WTC11 (cell line): ENCODE measurements around the gene PNPLA4. TPM values are rescaled to one million over a fixed set of nuclear protein-coding genes. Genes with fewer than 3 reads are reported as not detected.

Source experiments
- ATAC-seq: fragments of 200-7000 bp; cut with Tn5 transposase; 2 replicates; pipeline ENCODE4 v1.10.0; 2021; ENCODE audit warnings: mild to moderate bottlenecking, moderate library complexity
- CTCF ChIA-PET: fragments of 300-600 bp; sonication (Branson Sonifier 250); formaldehyde crosslinking; loops from one replicate; lab custom pipeline; 2021; ENCODE audit warnings: antibody characterized with exemption; lab: Charles Lee
- POLR2A ChIA-PET: fragments of 350-600 bp; sonication (Branson Sonifier 250); formaldehyde crosslinking; loops from one replicate; lab custom pipeline; 2021; ENCODE audit warnings: antibody characterized with exemption; lab: Charles Lee
- DNase-seq: peaks from one replicate; pipeline ENCODE4 v3.0.0; 2021; ENCODE audit warnings: low spot score
- H3K27ac Mint-ChIP-seq: 2 replicates; pipeline ENCODE4 v1.8.0; 2021; ENCODE audit warnings: mixed read lengths
- H3K27me3 Mint-ChIP-seq: 2 replicates; pipeline ENCODE4 v1.8.0; 2021; ENCODE audit warnings: low read depth, mild to moderate bottlenecking, moderate library complexity, mixed read lengths
- H3K36me3 Mint-ChIP-seq: 2 replicates; pipeline ENCODE4 v1.8.0; 2021; ENCODE audit warnings: mixed read lengths
- H3K4me1 Mint-ChIP-seq: 2 replicates; pipeline ENCODE4 v1.8.0; 2022; ENCODE audit warnings: mixed read lengths
- H3K4me3 Mint-ChIP-seq: 2 replicates; pipeline ENCODE4 v1.8.0; 2021; ENCODE audit warnings: mild to moderate bottlenecking, moderate library complexity, mixed read lengths
- H3K9me3 Mint-ChIP-seq: 2 replicates; pipeline ENCODE4 v1.8.0; 2021; ENCODE audit warnings: mixed read lengths
- ATF1 ChIP-seq: sonication (generic); formaldehyde crosslinking; IDR thresholded peaks from 2 replicates; pipeline ENCODE4 v1.8.1; 2023; ENCODE audit warnings: mild to moderate bottlenecking, moderate library complexity, missing genetic modification reagents
- CBFB ChIP-seq: sonication (generic); formaldehyde crosslinking; IDR thresholded peaks from 2 replicates; pipeline ENCODE4 v1.8.1; 2022; ENCODE audit warnings: mild to moderate bottlenecking, low read depth, missing genetic modification reagents
- CREB1 ChIP-seq: sonication (generic); formaldehyde crosslinking; IDR thresholded peaks from 2 replicates; pipeline ENCODE4 v1.8.0; 2023; ENCODE audit warnings: mild to moderate bottlenecking, missing genetic modification reagents
- FOXJ3 ChIP-seq: sonication (generic); formaldehyde crosslinking; IDR thresholded peaks from 2 replicates; pipeline ENCODE4 v1.9.0; 2021; ENCODE audit warnings: missing genetic modification reagents, mild to moderate bottlenecking, borderline replicate concordance
- GRHL2 ChIP-seq: fragments of 250-450 bp; sonication (Bioruptor Pico); IDR thresholded peaks from 2 replicates; pipeline ENCODE4 v1.8.0; 2022; ENCODE audit warnings: mild to moderate bottlenecking, moderate library complexity; ENCODE audit not compliant: insufficient replicate concordance, severe bottlenecking
- KAT7 ChIP-seq: sonication (generic); formaldehyde crosslinking; IDR thresholded peaks from 2 replicates; pipeline ENCODE4 v1.8.1; 2023; ENCODE audit warnings: missing genetic modification reagents, mild to moderate bottlenecking, borderline replicate concordance
- RELA ChIP-seq: sonication (generic); formaldehyde crosslinking; IDR thresholded peaks from 2 replicates; pipeline ENCODE4 v1.8.1; 2022; ENCODE audit warnings: missing genetic modification reagents, mild to moderate bottlenecking, borderline replicate concordance
- RORB ChIP-seq: fragments of 250-450 bp; sonication (Bioruptor Pico); IDR thresholded peaks from 2 replicates; pipeline ENCODE4 v1.9.0; 2021; ENCODE audit warnings: mild to moderate bottlenecking
- SMAD3 ChIP-seq: sonication (generic); formaldehyde crosslinking; IDR thresholded peaks from 2 replicates; pipeline ENCODE4 v1.8.0; 2022; ENCODE audit warnings: missing genetic modification reagents, mild to moderate bottlenecking, borderline replicate concordance
- SOX15 ChIP-seq: fragments of 250-450 bp; sonication (Bioruptor Pico); IDR thresholded peaks from 2 replicates; pipeline ENCODE4 v1.9.0; 2021; ENCODE audit warnings: mild to moderate bottlenecking
- SP1 ChIP-seq: sonication (generic); formaldehyde crosslinking; conservative IDR thresholded peaks from 2 replicates; pipeline ENCODE4 v1.8.1; 2022; ENCODE audit warnings: missing genetic modification reagents
- TCF7 ChIP-seq: sonication (generic); formaldehyde crosslinking; IDR thresholded peaks from 2 replicates; pipeline ENCODE4 v1.8.0; 2022; ENCODE audit warnings: mild to moderate bottlenecking, low read depth, missing genetic modification reagents, moderate library complexity
- TEAD4 ChIP-seq: sonication (generic); formaldehyde crosslinking; IDR thresholded peaks from 2 replicates; pipeline ENCODE4 v1.8.0; 2022; ENCODE audit warnings: mild to moderate bottlenecking, missing genetic modification reagents
- TP53 ChIP-seq: sonication (generic); formaldehyde crosslinking; IDR thresholded peaks from 2 replicates; pipeline ENCODE4 v1.8.1; 2023; ENCODE audit warnings: mild to moderate bottlenecking, missing genetic modification reagents
- ZNF317 ChIP-seq: sonication (generic); formaldehyde crosslinking; IDR thresholded peaks from 2 replicates; pipeline ENCODE4 v1.8.1; 2023; ENCODE audit warnings: low read depth, mild to moderate bottlenecking, moderate library complexity, missing genetic modification reagents, borderline replicate concordance
- ZNF416 ChIP-seq: fragments of 250-450 bp; sonication (Bioruptor Pico); IDR thresholded peaks from 2 replicates; pipeline ENCODE4 v1.9.0; 2021; ENCODE audit warnings: mild to moderate bottlenecking, inconsistent platforms
- total RNA-seq: library from RNA; stranded (reverse); gene quantifications from 3 replicates; pipeline ENCODE4 v1.2.3, GENCODE V29; 2021
- TF ChIP-seq, protein P1 (sequence below): fragments of 200-600 bp; IDR thresholded peaks from 2 replicates; pipeline ENCODE4 v1.8.0; 2022; ENCODE audit warnings: antibody characterized with exemption
- TF ChIP-seq, protein P2 (sequence below): sonication (generic); formaldehyde crosslinking; IDR thresholded peaks from 2 replicates; pipeline ENCODE4 v1.8.1; 2022; ENCODE audit warnings: low read depth, mild to moderate bottlenecking, moderate library complexity, missing genetic modification reagents, borderline replicate concordance
- TF ChIP-seq, protein P3 (sequence below): sonication (generic); formaldehyde crosslinking; IDR thresholded peaks from 2 replicates; pipeline ENCODE4 v1.8.1; 2023; ENCODE audit warnings: mild to moderate bottlenecking, moderate library complexity, missing genetic modification reagents
- TF ChIP-seq, protein P4 (sequence below): fragments of 250-450 bp; sonication (Bioruptor Pico); IDR thresholded peaks from 2 replicates; pipeline ENCODE4 v1.9.0; 2021; ENCODE audit warnings: moderate library complexity, mild to moderate bottlenecking, inconsistent platforms, borderline replicate concordance
- TF ChIP-seq, protein P5 (sequence below): fragments of 250-450 bp; sonication (Bioruptor Pico); IDR thresholded peaks from 2 replicates; pipeline ENCODE4 v1.8.0; 2021; ENCODE audit warnings: mild to moderate bottlenecking
- TF ChIP-seq, protein P6 (sequence below): sonication (generic); formaldehyde crosslinking; conservative IDR thresholded peaks from 2 replicates; pipeline ENCODE4 v1.8.1; 2023; ENCODE audit warnings: mild to moderate bottlenecking, low read depth, missing genetic modification reagents, moderate library complexity

Gene PNPLA4
- total RNA-seq, 1 experiment from 2014 or later = 11.7 TPM

DNA sequence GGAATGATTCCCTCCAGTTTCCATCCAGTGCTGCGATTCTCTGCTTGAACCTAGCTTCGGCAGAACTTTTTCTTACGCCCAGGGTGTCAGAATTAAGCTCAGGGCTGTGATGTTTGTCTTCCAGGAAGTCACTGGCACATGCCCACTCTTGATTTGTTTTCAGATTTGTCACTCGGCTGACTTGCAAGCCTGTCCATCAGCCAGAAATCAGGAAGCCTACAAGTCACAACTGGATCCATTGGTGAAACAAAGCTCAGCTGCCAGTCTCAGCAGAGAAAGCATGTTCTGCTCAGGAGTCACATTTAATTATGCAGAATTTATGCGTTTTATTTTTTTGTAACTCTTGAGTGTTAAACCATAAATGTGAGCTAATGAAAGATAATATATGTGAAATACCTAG is 38.2 kb upstream of the PNPLA4 start (continued):
- TF ChIP-seq SMAD3 (CRISPR knock-in tag) (no peak), ZNF416 (CRISPR knock-in tag) (no peak), TEAD4 (CRISPR knock-in tag) (no peak), FOXJ3 (CRISPR knock-in tag) (no peak), GRHL2 (CRISPR knock-in tag) (no peak), SOX15 (CRISPR knock-in tag) (no peak), ZNF317 (CRISPR knock-in tag) (no peak)
- TF ChIP-seq, protein P1, sequence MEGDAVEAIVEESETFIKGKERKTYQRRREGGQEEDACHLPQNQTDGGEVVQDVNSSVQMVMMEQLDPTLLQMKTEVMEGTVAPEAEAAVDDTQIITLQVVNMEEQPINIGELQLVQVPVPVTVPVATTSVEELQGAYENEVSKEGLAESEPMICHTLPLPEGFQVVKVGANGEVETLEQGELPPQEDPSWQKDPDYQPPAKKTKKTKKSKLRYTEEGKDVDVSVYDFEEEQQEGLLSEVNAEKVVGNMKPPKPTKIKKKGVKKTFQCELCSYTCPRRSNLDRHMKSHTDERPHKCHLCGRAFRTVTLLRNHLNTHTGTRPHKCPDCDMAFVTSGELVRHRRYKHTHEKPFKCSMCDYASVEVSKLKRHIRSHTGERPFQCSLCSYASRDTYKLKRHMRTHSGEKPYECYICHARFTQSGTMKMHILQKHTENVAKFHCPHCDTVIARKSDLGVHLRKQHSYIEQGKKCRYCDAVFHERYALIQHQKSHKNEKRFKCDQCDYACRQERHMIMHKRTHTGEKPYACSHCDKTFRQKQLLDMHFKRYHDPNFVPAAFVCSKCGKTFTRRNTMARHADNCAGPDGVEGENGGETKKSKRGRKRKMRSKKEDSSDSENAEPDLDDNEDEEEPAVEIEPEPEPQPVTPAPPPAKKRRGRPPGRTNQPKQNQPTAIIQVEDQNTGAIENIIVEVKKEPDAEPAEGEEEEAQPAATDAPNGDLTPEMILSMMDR = no peak
- TF ChIP-seq, protein P2, sequence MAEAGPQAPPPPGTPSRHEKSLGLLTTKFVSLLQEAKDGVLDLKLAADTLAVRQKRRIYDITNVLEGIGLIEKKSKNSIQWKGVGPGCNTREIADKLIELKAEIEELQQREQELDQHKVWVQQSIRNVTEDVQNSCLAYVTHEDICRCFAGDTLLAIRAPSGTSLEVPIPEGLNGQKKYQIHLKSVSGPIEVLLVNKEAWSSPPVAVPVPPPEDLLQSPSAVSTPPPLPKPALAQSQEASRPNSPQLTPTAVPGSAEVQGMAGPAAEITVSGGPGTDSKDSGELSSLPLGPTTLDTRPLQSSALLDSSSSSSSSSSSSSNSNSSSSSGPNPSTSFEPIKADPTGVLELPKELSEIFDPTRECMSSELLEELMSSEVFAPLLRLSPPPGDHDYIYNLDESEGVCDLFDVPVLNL (CRISPR knock-in tag) = no peak
- TF ChIP-seq, protein P3, sequence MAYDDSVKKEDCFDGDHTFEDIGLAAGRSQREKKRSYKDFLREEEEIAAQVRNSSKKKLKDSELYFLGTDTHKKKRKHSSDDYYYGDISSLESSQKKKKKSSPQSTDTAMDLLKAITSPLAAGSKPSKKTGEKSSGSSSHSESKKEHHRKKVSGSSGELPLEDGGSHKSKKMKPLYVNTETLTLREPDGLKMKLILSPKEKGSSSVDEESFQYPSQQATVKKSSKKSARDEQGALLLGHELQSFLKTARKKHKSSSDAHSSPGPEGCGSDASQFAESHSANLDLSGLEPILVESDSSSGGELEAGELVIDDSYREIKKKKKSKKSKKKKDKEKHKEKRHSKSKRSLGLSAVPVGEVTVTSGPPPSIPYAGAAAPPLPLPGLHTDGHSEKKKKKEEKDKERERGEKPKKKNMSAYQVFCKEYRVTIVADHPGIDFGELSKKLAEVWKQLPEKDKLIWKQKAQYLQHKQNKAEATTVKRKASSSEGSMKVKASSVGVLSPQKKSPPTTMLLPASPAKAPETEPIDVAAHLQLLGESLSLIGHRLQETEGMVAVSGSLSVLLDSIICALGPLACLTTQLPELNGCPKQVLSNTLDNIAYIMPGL (CRISPR knock-in tag) = no peak

DNA sequence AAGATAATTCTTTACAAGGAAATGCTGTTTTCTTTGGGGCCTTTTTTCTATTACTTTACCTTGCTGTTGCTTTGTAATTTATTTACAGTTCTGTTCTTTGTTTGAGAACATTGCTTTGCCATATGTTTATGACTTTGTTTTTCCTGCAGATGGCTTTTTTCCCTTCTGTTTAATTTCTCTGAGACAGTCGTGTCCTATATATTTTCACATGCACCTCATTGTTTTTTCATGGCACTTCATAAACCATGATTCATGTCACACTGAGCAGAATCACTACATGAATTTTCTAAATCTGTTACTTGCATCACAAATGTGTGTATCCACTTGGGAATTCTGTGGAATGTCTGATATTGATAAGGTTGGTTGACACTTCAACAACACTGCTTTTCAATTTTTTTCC is 33.0 kb upstream of the PNPLA4 start:
- TF ChIP-seq SOX15 (CRISPR knock-in tag) = no peak
- no peak overlapping the region for H3K4me3 Mint-ChIP-seq
- no peak for DNase-seq
- no peak for ATAC-seq
- H3K36me3 Mint-ChIP-seq = peaks cover 19% of the 10 kb centered on the region
- H3K4me1 Mint-ChIP-seq = peaks cover 4% of the 10 kb centered on the region; the same call in 1 of the 2 replicates
- no peak overlapping the region for H3K27ac Mint-ChIP-seq
- ChIA-PET CTCF (no interaction called here), POLR2A (no interaction called here)
- H3K27me3 Mint-ChIP-seq = no peaks in the 10 kb centered on the region
- peaks cover 28% of the 10 kb centered on the region for H3K9me3 Mint-ChIP-seq

DNA sequence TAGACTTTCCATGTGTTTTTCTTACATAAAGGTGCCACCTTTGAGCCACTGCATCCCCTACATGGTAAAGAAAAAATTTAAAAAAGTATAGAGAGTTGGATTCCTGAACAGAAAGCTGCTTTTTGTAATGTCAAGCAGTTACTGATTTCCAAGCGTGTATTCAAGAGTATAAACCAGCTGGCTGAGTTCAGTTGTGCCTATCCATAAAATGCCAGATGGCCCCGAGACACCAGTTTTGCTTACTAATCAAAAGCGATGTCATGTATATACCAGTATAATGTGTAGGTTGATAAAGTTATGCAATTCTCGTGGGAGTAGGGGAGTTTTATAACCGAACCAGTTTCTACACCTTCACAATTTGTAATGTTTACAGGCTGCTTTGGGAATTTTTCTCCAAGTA is 26.2 kb upstream of the PNPLA4 start:
- no peak overlapping the region for H3K27ac Mint-ChIP-seq
- ATAC-seq (no peak), DNase-seq (no peak)
- CTCF ChIA-PET = no interaction called here
- no peaks in the 10 kb centered on the region for H3K4me1 Mint-ChIP-seq
- peaks cover 19% of the 10 kb centered on the region for H3K36me3 Mint-ChIP-seq
- H3K9me3 Mint-ChIP-seq = peaks cover 28% of the 10 kb centered on the region
- H3K4me3 Mint-ChIP-seq = no peak overlapping the region
- POLR2A ChIA-PET = no interaction called here
- no peaks in the 10 kb centered on the region for H3K27me3 Mint-ChIP-seq
- TF ChIP-seq TP53 = no peak
- no peak for TF ChIP-seq CBFB (CRISPR knock-in tag)
- TF ChIP-seq TCF7 = no peak
- TF ChIP-seq, protein P4, sequence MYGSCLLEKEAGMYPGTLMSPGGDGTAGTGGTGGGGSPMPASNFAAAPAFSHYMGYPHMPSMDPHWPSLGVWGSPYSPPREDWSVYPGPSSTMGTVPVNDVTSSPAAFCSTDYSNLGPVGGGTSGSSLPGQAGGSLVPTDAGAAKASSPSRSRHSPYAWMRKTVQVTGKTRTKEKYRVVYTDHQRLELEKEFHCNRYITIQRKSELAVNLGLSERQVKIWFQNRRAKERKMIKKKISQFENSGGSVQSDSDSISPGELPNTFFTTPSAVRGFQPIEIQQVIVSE (CRISPR knock-in tag) = no peak
- no peak for TF ChIP-seq SP1 (CRISPR knock-in tag)
- TF ChIP-seq RORB (CRISPR knock-in tag) = no peak
- TF ChIP-seq ATF1 (CRISPR knock-in tag) = no peak
- TF ChIP-seq CREB1 (CRISPR knock-in tag) = no peak
- TF ChIP-seq KAT7 (CRISPR knock-in tag) = no peak
- no peak for TF ChIP-seq RELA (CRISPR knock-in tag)
- TF ChIP-seq, protein P5, sequence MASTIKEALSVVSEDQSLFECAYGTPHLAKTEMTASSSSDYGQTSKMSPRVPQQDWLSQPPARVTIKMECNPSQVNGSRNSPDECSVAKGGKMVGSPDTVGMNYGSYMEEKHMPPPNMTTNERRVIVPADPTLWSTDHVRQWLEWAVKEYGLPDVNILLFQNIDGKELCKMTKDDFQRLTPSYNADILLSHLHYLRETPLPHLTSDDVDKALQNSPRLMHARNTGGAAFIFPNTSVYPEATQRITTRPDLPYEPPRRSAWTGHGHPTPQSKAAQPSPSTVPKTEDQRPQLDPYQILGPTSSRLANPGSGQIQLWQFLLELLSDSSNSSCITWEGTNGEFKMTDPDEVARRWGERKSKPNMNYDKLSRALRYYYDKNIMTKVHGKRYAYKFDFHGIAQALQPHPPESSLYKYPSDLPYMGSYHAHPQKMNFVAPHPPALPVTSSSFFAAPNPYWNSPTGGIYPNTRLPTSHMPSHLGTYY (CRISPR knock-in tag) = no peak
- TF ChIP-seq, protein P6, sequence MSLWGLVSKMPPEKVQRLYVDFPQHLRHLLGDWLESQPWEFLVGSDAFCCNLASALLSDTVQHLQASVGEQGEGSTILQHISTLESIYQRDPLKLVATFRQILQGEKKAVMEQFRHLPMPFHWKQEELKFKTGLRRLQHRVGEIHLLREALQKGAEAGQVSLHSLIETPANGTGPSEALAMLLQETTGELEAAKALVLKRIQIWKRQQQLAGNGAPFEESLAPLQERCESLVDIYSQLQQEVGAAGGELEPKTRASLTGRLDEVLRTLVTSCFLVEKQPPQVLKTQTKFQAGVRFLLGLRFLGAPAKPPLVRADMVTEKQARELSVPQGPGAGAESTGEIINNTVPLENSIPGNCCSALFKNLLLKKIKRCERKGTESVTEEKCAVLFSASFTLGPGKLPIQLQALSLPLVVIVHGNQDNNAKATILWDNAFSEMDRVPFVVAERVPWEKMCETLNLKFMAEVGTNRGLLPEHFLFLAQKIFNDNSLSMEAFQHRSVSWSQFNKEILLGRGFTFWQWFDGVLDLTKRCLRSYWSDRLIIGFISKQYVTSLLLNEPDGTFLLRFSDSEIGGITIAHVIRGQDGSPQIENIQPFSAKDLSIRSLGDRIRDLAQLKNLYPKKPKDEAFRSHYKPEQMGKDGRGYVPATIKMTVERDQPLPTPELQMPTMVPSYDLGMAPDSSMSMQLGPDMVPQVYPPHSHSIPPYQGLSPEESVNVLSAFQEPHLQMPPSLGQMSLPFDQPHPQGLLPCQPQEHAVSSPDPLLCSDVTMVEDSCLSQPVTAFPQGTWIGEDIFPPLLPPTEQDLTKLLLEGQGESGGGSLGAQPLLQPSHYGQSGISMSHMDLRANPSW (CRISPR knock-in tag) = no peak
- TF ChIP-seq SMAD3 (CRISPR knock-in tag) = no peak
